ENCODE results near the gene COG2.

COG2 gene

GRCh38 chr1:230725256-230726012 lies 83.2 kb downstream of the COG2 start:
- DNase-seq, result no peak

- no peak for DNase-seq
These were observed 86.6 kb downstream of the COG2 start for GRCh38 chr1:230728710-230729392.

- no peak for DNase-seq
These were observed 88.7 kb downstream of the COG2 start for GRCh38 chr1:230730977-230731376.

GRCh38 chr1:230735447-230735846 lies 93.2 kb downstream of the COG2 start:
- DNase-seq, result no peak

GRCh38 chr1:230737622-230738262 lies 95.5 kb downstream of the COG2 start:
- DNase-seq, result no peak

- no peak for DNase-seq
These were observed 97.4 kb downstream of the COG2 start for GRCh38 chr1:230739564-230740290.

All from activated CD4-positive, alpha-beta T cell treated with anti-CD3 and anti-CD28 coated beads, Interleukin-2, amount 50 U/mL, for 48 hours (primary cell).